NCI-H69 (cell line): ENCODE data around the gene OR5AC2.

Experiments
- DNase-seq: peaks from one replicate; lab custom pipeline; 2025; lab: John Stamatoyannopoulos, UW

Gene OR5AC2, protein sequence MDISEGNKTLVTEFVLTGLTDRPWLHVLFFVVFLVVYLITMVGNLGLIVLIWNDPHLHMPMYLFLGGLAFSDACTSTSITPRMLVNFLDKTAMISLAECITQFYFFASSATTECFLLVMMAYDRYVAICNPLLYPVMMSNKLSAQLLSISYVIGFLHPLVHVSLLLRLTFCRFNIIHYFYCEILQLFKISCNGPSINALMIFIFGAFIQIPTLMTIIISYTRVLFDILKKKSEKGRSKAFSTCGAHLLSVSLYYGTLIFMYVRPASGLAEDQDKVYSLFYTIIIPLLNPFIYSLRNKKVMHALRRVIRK

DNA sequence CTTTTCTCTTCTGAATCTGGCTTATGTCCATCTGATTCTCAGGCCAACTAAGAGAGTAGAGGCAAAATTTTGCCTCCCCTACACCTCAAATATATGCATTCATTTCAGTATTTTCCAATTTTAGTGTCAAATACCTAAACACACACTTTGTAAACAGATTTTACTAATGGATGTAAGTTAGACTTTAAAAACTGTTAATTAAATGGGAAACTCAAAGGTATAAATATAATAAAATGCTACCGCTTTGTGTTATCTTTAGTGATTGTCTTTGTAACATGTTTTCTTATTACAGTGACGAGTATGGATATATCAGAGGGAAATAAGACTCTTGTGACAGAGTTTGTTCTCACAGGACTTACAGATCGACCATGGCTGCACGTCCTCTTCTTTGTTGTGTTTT is at the start of gene OR5AC2:
Gene OR5AC2 (plus strand): TSS at position 301 of the 400 bp plus-strand sequence. CDS start 0 bp downstream, at position 301.
- DNase-seq, result no peak

DNA sequence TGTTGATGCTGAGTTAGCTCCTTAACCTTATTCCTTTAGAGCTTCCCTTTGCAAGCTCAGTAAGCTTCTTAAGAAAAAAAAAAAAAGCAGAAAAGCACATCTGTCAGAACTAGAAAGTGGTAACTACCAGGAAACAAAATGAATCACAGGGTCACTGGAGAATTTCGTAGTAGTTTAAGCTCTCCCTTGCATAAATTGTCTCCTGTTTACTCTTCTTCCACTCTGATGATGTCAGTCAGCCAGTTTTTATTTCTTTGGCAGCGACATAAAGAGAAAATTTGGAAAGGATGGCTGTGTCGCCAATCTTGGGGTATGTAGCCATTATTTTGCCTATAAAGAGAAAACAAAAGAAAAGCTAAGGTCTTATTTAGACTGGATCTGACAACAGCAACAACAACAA is 48.7 kb upstream of the OR5AC2 start:
- peak; percentile 3 for DNase-seq

DNA sequence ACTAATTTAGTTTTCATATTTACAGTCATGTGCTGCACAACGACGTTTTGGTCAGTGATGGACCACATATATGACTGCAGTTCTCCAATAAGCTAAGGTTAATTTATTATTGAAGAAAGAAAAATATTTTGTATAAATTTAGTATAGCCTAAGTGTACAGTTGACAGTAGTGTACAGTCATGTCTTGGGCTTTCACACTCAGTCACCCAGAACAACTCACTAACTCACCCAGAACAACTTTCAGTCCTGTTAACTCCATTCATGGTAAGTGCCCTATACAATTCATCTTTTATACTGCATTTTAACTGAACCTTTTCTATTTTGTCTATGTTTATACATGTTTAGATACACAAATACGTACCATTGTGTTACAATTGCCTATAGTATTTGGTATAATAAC is 48.1 kb upstream of the OR5AC2 start:
- DNase-seq, result no peak

DNA sequence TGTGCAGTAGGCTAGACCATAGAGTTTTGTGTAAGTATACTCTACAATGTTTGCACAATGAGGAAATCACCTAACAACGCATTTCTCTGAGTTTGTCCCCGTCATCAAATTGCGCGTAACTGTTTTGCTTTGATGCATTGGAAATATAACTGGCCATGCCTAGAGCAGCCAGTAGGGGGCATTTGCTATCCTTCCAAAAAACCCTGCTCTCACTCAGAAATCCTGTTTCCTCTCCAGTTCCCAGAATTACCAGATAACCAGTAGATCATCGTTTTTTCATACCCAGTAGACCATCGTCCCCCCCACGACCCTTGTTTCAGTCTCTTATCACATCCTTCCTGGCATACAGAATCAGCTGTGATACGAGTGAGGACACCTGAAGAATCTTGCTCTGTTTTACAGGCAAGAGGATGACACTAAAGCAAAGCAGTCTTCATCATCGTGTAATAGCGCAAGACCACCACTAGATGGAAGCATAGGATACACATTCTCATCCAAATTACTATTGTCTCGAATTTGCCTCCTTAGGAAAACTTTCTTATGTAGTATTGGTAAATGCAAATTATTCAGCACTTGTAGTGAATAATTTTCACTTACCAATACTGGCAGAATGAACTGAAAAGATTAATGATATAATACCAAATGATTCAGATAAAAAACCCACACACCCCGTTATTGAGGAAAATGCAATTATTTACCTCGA is 47.5 kb upstream of the OR5AC2 start:
- DNase-seq, result peak; percentile 73

- DNase-seq, result no peak
Measured at GRCh38 chr3:98041350-98041749, 45.6 kb upstream of the OR5AC2 start.

- no peak for DNase-seq
Measured at GRCh38 chr3:98048586-98048985, 38.4 kb upstream of the OR5AC2 start.

DNA sequence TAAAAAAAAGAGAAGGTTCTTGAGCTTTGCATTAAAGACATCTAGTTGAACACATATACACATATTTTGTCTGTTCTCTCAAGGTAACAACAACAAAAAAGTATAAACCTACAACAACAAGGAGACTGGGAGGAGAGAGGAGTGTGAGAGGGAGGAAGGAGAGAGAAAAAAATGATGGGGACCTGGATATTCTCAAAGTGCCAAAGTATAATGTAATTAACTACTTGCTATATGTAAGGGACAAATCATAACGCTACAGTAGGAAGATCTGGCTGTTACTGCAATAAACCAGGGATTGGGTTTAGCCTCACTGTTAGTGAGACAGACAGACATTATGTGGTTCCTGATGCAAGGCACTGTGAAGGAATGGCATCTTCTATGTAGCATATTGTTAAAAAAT is 37.7 kb upstream of the OR5AC2 start:
- no peak for DNase-seq

DNA sequence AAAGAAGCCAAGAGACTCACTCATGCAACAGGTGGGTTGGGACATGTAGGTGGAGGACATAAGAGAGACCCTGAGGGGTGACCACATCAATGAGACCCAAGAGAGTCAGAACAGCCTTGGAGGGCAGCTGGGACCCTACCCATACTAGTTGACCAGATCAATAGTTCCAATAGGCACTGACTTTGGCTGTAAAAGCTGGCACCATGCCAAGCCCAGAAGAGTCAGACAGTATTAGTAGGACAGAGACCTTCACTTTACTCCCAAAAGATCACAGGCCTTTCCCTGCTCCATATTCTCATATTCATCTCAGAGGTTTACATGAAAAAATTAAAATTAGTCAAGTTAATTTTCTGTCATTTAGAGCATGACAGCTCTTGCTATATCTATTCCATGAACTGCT is 30.9 kb upstream of the OR5AC2 start:
- DNase-seq, result no peak

DNA sequence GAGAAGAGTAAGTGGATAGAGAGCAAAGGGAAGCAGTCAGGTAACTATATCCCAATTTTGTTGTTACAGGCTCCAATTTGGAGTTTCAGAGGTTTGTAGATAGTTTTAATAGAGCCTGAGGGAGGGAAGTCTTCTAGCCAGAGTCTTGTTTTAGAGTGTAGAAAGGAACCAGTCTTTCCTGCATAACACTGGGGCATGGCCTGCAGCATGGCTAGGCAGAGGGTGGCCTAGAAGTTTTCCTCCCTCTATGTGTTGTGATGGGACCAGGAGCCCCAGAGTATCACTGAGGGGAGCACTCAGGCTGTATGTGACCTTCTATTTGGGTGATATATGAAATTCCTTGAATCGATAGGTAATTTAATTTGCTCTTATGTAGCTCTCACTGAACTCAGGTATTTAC is 29.3 kb upstream of the OR5AC2 start:
- DNase-seq, result no peak

GRCh38 chr3:98058244-98058960 is 28.6 kb upstream of the OR5AC2 start:
- DNase-seq, result no peak

DNA sequence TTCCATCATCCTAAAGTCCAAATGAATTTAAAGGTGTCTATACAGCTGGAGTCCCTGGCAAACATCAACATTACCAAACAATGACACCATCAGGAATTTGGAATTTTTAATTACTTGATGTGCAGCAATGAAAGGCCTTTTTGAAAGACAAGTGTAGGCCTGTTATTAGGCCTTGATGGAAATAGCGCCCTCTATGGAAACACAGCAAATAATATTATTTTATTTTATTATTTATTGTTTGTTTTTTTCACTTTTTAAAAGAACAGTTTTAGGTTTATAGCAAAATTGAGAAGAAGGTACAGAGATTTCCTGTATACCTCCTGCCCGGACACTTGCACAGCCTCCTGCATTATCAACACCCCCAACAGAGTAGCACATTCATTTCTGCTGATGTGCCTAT is 18.1 kb upstream of the OR5AC2 start:
- no peak for DNase-seq

- DNase-seq, result no peak
Measured at GRCh38 chr3:98070840-98071239, 16.1 kb upstream of the OR5AC2 start.

DNA sequence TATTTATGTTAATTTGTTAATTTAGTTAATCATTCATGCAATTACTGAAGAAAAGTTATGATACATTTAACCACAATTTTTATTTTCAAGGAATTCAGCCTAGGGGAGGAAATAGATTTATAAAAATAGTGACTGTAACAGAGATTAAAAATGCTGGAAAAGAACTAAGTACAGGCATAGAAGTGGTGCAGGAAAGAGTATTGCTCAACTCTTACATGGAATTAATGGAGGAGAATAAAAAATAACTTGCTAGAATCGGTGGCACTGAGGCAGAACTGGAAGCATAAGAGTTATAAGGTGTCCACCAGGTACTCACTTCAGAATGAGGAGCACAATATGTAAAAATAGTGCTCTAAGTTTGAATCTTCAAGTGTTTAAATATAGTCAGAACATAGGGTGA is 13.5 kb upstream of the OR5AC2 start:
- DNase-seq, result no peak

GRCh38 chr3:98095882-98096281 is 8.9 kb downstream of the OR5AC2 start:
- no peak for DNase-seq

DNA sequence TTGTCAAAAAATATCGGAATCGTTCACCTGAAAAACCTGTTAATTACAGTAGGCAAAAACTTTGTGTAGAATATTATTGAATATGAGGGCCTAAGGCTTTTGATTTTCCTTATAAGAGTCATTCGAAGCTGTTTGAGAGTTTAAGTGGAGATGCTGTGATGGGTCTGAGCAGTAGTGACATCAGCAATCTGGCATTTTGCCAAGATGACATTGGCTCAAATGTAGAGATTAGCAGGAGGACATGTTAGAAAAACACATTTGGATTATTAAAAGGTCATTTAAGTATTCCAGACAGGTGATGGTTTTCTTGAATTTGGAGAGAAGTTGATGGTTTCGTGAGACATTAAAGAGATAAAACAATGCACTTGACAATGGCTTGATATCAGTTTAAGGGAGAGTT is 12.9 kb downstream of the OR5AC2 start:
- DNase-seq, result no peak

- DNase-seq, result no peak
Measured at GRCh38 chr3:98108162-98108561, 21.2 kb downstream of the OR5AC2 start.

DNA sequence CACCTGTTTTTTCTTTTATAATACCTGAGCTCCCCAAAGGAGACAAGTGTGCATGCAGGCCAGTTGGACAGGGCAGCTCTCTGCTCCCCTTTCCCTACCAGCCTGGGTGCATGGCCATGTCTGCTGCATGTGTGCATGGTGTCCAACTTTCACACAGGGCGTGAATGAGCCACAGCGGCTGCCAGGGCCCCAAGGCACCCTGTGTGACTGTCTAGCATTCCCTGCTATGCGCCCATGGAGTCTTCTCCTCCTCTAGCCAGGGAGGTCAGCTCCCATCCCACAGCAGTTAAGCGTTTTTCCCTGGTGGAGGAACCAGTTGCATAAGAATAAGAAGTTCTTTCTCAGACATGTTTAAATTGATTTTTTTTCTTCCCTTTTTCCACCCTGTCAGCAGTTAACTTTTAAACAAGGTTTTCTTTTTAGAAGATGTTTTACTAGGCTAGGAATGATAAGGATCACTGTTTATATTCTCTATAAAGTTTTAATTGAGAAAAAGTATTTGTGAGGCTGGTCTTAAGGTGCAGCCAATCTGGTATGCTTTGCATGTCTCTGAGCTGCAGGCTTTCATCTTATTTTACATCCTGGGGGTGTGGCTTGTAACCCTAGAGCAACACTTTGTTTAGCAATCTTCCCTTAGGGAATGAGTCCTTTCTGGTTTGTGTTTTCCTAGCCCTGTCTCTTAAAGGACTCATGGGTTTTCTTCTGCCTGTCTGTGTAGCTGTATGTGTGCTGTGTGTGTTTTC is 23.0 kb downstream of the OR5AC2 start:
- peak; percentile 36 for DNase-seq

DNA sequence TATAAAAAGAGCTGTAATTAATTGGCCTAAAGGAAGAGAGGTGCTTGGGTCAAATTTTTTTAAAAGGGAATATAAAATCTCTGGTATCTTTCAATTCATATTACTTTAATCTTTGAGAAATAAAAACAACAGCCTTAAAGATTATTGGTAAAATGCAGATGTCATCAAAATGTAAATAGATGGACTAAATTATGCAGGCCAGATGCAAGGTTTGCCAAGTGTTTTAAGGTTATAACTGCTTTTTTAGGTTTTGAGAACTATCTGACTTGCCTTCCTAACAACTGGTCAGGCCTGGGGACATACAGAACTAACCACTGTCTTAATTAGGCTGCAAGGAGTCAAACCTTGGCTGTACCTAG is 23.6 kb downstream of the OR5AC2 start:
- no peak for DNase-seq

DNA sequence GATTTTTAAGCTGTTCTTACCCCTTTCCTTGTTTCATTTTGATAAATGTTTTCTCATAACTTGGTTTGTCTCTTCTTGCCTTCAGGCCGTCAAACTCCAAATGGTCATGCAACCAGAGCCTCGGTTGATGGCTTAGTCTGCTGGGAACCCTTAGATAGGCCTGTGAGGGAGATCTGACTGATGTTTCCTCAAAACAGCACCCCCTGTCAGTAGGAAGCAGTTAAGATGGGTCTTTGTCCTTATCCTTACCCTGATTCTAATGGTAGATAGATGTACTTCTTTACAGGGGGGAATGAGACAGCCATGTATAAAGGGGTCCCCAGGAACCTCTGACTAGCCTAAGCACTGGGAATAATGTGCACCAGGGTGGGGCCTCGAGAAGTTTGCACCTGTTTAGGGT is 27.3 kb downstream of the OR5AC2 start:
- peak; percentile 0 for DNase-seq

DNA sequence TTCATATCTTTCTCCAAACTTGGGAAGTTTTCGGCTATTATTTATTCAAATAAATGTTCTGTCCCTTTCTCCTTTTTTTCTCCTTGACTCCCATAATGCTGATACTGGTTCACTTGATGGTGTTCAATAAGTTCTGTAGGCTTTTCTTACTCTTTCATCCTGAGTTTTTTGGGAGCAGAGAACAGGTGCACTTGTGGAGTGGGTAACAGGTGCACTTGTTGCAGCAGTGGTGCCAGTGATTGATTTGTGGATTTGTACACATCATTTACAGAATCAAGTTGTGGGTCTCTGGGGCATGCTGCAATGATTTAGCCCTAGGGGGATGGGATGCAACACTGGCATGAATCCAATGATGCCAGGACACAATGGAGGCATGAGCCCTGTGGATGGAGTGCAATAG is 28.7 kb downstream of the OR5AC2 start:
- no peak for DNase-seq

DNA sequence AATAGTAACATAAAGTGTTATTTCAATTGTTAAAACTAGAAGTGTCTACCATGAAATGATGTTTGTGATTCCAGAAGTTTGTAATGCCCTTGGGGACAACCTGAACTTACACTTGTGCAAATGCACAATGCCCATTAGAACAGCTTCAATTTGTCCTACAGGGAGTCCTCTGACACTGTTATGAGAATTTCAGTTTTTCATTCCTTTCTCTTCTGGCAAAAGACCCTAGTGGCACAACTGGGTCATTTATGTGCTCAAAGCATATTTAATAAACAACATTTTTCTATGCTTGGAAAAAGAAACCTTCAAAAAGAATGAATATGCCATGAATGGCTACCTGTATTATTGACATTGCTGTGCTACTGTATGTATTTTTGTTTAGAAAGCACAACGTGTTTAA is 43.4 kb downstream of the OR5AC2 start, which contains the start of gene OR5H1:
Gene OR5H1 (plus strand): TSS at position 301 of the 400 bp plus-strand sequence. CDS start 1,977 bp downstream, outside the sequence.
- DNase-seq, result no peak

DNA sequence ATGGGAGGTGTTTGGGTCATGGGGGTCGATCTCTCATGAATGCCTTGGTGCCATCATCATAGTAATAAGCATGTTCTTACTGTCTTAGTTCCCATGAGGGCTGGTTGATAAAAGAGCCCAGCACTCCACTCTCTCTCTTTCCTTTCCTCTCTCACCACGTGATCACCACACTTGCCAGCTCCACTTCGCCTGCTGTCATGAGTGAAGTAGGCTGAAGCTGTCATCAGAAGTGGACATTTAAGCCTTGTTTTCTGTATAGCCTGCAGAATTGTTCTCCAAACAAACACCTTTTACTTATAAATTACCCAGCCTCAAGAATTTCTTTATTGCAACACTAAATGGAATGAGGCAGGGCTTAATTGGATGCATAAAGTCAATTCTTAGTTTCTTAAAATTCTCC is 49.7 kb downstream of the OR5AC2 start:
- DNase-seq, result no peak
